ENCODE measurements around the gene GBP7. TPM values are rescaled to one million over a fixed set of nuclear protein-coding genes. Genes with fewer than 3 reads are reported as not detected.

Gene GBP7
- total RNA-seq, 1 donor = not detected

GRCh38 chr1:89125240-89125912 is 50.4 kb downstream of the GBP7 start:
- peak overlapping the region; percentile 66 for H3K4me3 ChIP-seq (ENCODE audit: low read depth, low read length)
- no peak for TF ChIP-seq CTCF (IDR thresholded peaks at IDR 0.05; ENCODE audit: insufficient read depth, low read depth, low read length)
- no peak for DNase-seq (ENCODE audit: low read depth)

DNA sequence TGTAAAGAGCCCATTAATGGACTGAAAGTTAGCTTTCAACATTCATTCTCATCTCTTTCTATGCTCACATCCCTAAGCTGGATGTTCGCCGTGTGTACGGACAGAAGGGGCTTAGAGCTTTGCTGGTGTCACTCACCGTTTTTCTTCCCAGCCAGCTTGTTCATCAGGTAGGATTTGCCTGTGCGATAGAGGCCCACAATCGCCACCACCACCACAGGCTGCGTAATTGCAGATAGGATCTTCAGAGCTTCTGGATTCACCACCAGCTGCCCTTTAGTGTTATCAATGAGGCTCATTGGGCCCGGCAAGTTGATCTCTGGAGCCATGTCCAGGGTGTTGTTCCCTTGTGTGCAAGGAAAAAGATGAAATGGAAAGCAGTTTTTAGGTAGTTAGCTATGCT is 54.2 kb downstream of the GBP7 start:
- DNase-seq (ENCODE audit: low read depth) = no peak
- TF ChIP-seq CTCF (IDR thresholded peaks at IDR 0.05; ENCODE audit: insufficient read depth, low read depth, low read length) = no peak

DNA sequence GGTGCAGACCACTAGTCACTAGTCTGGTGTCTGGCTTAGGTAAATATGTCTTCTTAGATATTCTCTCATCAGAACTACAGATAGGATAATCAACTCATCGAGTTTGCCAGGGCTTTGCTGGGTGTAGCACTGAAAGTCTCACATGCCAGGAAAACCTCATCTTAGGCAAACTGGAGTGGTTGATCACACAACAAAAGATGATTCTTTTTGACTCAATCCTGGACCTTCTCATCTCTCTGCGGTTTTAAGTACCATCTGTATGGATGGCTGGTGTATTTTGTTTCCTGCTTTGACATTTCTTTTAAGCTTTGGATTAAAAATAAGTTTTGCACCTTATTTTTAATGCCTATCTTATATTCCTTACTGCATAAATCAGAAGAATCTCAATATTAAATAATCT is 61.1 kb downstream of the GBP7 start:
- H3K4me3 ChIP-seq (ENCODE audit: low read depth, low read length) = no peak overlapping the region
- no peak for DNase-seq (ENCODE audit: low read depth)
- no peak for TF ChIP-seq CTCF (IDR thresholded peaks at IDR 0.05; ENCODE audit: insufficient read depth, low read depth, low read length)

More for the DNA sequence above, 54.2 kb downstream of the GBP7 start:
- no peak overlapping the region for H3K4me3 ChIP-seq (ENCODE audit: low read depth, low read length)

DNA sequence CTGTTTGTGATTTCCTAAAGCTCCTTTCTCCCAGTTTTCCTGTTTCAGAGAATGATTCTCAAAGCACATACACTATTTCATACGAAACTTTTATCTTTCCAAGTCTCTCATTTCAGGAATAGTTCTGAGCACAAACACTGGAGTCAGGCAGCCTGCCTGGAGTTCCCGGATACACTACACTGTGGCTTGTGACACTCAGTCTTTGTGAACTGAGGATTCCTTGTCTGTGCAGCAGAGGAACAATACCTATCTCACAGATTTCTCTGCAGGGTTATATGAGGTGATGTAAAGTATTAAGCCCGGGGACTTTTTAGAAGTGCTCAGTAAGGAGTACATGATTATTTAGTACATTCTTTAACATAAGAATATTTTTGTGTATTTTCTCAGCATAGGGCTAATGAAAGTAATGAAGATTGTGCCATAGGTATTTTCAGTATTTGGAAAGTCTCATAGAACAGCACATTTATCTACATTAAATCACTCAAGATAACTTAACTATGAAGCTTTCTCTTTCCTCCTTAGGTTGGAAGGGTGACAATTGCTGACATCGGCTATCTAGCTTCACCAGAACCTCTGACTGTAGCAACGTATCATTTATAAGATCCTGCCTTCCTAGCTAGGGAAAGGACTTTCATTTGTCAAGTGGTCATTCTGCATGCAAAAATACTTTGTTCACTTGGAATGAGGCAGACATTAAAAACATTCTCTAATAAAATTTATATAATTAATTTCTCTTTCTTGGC is 62.8 kb downstream of the GBP7 start:
- no peak for TF ChIP-seq CTCF (IDR thresholded peaks at IDR 0.05; ENCODE audit: insufficient read depth, low read depth, low read length)
- no peak for DNase-seq (ENCODE audit: low read depth)
- no peak overlapping the region for H3K4me3 ChIP-seq (ENCODE audit: low read depth, low read length)

- no peak overlapping the region for H3K4me3 ChIP-seq (ENCODE audit: low read depth, low read length)
- DNase-seq (ENCODE audit: low read depth) = no peak
- no peak for TF ChIP-seq CTCF (IDR thresholded peaks at IDR 0.05; ENCODE audit: insufficient read depth, low read depth, low read length)
These were observed 71.1 kb downstream of the GBP7 start for GRCh38 chr1:89104687-89105086.

GRCh38 chr1:89104147-89104546 is 71.7 kb downstream of the GBP7 start:
- TF ChIP-seq CTCF (IDR thresholded peaks at IDR 0.05; ENCODE audit: insufficient read depth, low read depth, low read length) = no peak
- no peak for DNase-seq (ENCODE audit: low read depth)
- no peak overlapping the region for H3K4me3 ChIP-seq (ENCODE audit: low read depth, low read length)

All from fibroblast of villous mesenchyme (primary cell).